ENCODE results near the gene TTN.

DNA sequence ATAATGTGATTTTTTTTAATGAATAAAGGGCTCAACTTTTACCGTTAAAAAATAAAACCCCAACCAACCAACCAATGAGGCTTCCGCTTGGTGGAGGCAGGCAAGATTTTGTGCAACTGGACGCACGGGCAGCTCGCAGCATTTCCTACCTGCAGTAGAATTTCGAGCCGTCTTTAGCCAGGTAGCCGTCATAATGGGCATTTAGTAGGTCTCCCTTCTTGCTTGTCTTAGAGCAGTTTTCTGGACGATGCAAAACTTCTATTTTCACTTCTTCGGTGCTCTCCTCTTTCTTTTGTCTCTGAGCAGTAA, 329.1 kb downstream of the TTN start:
- TF ChIP-seq CTCF (IDR thresholded peaks at IDR 0.05) (no peak), EZH2 (IDR thresholded peaks at IDR 0.05) (no peak)
